Activated effector memory CD4-positive, alpha-beta T cell treated with anti-CD3 and anti-CD28 coated beads, Interleukin-2, amount 50 U/mL, for 16 hours (primary cell): ENCODE results near the gene RAB1B.
A peak's percentile ranks its signal among the peaks of the same experiment; 100 is the strongest.
"Not testable (repeated sequence)": the region's sequence is repeated elsewhere in the genome, so short reads cannot be mapped to it uniquely, and the experiment has no call there.

Experiments
- DNase-seq: peaks from one replicate; pipeline ENCODE4 v3.0.0-alpha.2; 2020

Gene RAB1B

DNA sequence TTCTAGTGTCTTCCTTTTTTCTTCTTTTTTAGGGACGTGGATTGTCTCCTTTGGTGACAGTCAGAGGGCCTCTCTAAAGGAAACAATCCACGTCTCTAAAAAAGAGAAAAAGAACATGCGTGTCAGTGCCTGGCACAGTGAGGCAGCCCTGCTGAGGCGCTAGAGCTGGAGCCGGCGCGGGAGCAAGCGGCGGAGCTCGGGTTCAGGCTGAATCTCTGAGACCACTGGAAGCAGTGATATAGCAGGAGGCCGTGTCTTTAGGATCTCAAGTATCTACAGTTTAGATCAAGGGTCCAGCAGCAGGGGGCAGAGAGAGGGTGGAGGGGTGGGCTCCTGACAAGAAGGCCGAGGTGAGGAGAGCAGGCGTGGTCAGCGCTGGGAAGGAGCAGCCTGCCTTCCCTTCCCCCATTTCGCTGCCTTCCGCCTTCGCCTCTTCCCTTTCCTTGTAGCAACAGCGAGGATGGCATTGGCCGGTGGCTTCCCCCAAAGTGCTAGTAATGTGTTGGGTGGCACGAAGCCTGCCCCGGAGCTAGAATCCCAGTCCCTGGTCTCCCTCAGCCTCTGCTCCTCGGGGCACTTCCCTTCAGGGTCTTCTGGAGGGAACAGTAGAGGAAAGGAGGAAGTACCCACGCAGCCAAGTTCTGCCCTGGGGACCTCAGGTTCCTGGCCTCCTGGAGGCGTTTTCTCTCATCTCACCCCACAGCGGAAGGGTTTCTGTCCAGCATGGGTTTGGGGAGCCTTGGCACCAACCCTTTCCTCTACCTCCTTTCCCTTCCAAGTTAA lies 28.2 kb upstream of the RAB1B start:
- DNase-seq = no peak

DNA sequence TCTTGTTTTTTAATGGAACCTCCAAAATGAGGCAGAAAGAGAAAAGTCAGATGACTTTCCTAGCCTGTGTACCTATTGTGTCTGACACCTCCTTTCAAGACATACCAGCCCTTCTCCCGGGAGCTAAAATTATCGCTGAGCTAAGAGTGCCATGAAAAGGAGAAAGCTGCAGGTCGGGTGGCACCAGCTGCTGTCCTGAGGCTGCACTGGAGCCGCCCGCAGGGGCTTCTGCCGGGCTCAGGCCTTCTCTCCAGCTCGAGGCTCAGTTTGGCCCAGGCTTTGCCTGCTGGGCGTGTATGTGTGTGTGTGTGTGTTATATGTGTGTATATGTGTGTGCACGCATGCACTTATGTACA lies 27.7 kb upstream of the RAB1B start:
- no peak for DNase-seq

DNA sequence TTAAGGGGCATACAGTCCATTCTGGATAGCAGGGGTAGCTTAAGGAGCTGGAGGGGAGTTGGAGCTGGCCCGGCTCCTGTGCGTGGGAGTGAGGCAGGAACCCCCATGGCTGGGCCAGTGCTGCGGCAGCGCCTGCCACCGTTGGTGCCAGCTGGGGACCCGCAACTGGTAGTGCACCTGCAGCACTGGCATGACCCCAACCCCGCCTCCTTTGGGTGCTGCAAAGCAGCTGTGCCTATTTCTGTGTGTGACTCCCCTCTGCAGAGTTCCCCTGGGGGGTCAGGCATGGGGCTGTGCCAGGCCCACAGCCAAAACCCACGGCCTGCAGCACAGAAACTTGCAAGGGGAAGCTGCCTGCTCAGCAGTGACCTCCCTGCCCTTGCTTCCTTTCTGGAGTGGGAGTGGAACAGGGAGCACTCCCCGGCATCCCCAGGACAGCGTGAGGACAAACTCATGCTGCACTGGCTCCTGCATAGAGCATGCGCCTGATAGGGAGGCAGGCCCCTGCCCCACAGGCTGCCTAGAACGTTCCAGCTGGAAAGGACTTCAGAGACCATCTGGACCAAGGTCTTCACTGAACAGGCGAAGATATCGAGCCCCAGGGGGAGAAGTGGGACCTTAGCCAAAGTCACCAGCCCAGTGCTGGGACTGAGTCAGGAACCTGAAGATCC lies 26.2 kb upstream of the RAB1B start:
- DNase-seq = no peak

DNA sequence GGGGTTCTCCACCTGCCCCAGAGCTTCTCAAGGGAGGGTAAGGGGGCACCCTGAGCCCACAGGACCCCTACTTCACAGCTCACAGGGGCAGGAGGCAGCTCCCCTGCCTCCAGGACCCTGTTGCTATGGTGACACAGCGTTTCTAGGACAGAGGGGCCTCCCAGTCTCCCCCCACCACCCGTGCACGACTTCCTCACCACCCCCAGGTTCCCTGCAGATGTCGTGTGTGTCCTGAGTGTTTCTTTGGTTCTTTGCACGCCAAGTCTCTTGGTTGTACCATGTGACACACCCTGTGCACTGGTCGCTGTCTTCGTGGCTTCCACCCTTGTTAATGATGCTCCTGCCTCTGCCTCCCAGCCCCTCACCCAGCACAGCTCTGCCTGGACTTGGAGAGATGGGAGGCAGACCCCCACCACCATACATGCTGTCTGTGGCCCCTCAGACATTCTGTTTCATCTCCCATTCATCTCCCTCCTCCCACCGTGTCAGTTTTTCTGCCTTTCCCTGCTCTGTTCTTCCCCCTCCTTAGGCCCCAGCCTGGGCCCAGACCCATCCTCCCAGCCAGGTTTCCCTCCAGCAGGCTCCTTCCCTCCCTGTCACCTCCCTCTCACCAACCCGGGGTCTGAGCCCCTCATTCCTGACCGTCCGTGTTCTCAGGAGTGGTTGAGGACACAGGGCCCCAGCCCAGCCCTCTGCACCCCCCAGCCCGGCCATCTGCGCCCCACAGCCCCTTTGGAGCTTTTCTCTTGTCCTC lies 24.5 kb upstream of the RAB1B start:
- no peak for DNase-seq

DNA sequence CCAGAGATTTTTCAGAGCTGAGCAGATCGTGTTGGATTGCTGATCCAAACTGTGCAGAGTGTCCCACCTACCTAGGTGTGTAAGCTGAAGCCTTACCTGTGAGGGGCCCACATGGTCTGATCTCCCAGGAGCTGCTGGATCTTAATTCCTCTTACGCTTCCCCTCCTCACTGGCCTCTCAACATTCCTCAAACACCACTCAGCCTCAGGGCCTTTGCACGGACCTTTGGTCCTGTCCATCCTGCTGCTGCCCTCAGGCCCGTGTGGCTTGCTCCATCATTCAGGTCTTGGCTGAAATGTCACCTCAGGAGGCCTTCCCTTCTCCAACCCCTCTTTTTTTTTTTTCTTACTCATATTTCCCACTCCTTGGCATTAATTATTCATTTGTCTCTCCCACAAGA lies 21.1 kb upstream of the RAB1B start:
- DNase-seq = no peak

DNA sequence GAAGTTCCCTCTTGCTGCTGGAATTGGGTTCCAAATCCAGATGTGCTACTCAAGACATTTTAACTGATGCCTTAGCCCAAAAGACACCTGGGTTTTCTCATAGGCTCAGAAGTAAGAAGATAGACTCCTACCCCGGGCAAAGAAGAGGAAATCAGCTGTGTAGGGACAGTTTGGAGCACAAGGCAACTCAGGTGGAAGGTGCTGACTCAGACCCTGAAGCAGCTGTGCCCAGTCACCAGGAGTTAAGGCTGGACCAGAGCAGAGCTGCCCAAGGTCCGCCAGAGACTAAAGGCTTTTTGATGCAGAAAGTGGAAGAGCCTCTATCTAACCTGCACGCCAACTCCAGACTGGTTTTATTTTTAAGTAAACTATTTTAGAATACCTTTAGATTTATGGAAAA lies 20.6 kb upstream of the RAB1B start:
- DNase-seq = no peak

DNA sequence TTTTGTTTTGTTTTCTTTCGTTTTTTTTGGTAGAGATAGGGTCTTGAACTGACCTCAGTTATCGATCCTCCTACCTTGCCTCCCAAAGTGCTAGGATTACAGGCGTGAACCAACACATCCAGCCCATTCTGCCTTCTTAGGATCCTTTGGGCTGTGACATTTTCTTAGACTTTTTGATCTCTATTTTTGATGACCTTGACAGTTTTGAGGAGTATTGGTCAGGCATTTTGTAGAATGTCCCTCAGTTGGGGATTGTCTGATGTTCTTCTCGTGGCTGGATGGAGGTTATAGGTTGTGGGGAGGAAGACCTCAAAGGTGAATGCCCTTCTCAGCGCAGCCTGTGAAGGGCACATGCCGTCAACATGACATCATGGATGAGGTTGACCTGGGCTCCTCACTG lies 19.5 kb upstream of the RAB1B start:
- DNase-seq = no peak

DNA sequence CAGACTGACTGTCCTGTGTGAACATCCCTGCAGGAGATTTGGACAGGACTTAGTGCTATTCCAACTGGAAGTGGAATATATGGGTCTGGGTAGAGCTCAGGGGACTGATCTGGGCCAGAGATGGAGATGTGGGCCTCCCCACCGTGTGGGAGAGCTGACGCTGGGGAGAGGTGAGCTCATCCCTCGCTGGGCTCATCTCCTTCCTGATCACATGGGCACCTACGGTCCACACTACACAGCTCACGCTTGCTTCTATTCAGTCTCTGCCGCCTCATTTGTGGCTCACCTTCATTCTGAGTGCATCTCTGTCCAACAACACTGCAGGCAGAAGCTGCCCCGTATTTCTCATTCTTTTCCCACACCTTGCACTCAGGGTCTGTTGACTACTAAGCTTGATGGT lies 16.6 kb upstream of the RAB1B start:
- DNase-seq = no peak

DNA sequence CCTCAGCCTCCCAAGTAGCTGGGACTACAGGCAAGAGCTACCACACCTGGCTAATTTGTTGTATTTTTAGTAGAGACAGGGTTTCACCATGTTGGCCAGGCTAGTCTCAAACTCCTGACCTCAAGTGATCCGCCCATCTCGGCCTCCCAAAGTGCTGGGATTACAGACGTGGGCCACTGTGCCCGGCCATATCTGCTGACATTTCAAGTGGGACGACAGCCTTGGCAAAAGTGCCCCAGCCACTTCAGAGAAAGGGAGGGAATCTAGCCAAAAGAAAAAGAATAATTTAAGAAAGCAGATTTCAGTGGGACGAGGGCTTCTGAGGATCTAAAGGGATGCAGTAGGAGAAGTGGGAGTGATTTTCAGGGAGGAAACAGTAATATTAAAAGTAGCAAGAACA lies 15.4 kb upstream of the RAB1B start:
- DNase-seq = not testable (repeated sequence)

DNA sequence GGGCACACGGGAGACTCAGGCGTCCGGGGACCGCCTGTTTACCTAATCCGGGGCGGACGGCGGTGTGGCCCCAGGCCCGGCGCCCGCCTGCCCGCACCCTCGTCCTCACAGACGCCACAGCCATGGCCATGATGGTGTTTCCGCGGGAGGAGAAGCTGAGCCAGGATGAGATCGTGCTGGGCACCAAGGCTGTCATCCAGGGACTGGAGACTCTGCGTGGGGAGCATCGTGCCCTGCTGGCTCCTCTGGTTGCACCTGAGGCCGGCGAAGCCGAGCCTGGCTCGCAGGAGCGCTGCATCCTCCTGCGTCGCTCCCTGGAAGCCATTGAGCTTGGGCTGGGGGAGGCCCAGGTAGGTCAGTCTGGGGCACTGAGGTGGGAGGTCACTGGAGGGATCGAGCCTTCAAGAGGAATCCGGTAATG lies 10.0 kb upstream of the RAB1B start:
- no peak for DNase-seq

DNA sequence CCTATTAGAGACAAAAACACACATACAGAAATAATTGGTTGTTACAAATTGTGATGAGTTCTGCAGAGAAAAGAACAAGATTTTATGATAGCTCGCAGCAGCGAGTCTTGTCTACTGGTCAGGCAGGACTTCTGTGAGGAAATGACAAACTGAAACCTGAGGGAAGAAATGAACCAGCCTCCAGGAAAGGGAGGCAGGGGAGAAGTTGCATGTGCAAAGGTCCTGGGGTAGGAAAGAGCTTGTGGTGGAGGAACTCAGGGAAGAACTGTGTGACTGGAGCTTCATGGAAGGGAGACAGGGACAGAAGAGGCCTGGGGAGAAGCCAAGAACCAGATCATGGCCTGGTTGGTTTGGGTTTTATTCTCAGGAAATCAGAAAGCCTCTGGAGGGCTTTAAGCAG lies 9.2 kb upstream of the RAB1B start:
- DNase-seq = no peak

DNA sequence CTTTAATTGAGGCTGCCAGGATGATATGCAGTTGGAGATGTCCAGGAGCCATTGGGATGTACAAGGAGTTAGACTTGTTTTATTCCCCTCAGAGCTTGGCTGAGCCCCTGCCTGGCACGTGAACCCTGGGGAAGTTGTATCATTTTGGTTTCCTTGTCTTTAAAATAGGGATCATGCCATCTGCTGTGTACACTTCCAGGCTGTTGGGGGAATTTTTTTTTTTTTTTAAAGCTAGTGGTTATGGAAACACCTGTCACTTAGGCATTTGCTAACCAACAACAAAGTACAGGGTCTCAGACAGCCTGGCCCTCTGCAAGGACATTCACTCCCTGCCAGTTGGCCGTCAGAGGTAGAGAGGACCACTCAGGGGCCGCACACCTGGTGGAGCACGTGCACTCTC lies 8.5 kb upstream of the RAB1B start:
- DNase-seq = no peak

DNA sequence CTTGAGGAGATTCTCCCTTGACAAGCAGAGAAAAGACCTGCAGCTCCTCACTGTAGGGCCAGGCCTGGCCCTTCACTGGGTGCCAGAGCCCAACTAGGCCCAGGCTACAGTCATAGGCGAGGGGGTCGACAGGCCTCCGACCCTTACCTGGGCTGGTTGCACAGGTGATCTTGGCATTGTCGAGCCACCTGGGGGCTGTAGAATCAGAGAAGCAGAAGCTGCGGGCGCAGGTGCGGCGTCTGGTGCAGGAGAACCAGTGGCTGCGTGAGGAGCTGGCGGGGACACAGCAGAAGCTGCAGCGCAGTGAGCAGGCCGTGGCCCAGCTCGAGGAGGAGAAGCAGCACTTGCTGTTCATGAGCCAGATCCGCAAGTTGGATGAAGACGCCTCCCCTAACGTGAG lies 6.9 kb upstream of the RAB1B start:
- no peak for DNase-seq

DNA sequence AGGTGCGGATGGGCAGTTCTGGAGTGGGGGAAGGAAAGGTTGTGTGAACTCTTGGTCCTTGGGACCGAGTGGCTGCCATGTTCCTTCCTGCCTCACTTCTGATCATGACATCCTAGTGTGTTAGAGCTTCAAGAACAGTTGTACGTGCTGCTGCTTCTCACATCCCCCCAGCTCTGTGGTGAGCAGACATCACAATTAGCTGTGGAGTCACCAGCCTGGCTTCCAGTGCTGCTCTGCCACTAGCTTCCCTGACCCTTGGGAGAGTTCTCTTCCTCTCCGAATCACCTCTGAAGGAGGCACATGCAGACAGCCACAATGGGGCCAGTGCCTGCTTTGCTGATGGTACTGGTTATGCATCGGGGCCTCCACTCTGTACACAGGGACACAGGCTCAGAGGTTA lies 6.2 kb upstream of the RAB1B start:
- DNase-seq = no peak

DNA sequence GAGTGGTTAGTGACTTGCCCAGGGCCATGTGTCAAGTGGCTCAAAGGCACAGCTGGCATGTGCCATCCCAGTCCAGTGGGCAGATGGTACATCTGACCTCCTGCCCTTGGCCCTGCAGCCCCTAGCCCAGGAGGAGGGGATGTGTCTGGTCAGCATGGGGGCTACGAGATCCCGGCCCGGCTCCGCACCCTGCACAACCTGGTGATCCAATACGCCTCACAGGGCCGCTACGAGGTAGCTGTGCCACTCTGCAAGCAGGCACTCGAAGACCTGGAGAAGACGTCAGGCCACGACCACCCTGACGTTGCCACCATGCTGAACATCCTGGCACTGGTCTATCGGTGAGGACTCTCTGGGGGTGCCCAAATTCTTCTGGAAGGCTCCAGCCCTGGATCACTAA lies 5.7 kb upstream of the RAB1B start:
- no peak for DNase-seq

DNA sequence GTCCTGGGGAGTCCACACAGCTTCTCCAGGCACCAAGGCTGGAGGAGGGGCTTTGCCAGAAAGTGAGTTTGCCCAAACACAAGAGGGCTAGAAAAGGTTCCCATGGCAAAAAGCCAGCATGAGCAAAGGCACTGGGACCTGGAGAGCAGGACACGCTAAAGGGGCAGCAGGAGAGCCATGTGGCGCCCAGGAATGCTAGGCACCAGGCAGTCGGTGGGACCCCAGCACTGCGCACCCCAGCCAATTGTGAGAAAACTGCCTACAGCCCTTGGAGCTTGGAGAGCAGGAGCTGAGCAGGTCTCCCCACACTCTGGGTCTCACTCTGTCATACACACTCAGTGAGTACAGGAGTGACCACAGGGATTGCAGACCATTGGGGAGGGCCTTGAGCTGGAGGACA lies 5.2 kb upstream of the RAB1B start:
- DNase-seq = no peak

DNA sequence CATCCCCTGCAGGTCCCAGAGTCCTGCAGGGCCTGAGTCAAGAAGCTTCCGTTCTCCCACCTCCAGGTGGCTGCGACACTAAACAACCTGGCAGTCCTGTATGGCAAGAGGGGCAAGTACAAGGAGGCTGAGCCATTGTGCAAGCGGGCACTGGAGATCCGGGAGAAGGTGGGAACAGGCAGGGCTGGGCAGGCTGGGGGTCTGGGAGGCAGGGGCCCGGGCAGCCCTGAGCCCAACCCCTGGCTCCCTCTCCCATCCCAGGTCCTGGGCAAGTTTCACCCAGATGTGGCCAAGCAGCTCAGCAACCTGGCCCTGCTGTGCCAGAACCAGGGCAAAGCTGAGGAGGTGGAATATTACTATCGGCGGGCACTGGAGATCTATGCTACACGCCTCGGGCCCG lies 4.7 kb upstream of the RAB1B start:
- no peak for DNase-seq

DNA sequence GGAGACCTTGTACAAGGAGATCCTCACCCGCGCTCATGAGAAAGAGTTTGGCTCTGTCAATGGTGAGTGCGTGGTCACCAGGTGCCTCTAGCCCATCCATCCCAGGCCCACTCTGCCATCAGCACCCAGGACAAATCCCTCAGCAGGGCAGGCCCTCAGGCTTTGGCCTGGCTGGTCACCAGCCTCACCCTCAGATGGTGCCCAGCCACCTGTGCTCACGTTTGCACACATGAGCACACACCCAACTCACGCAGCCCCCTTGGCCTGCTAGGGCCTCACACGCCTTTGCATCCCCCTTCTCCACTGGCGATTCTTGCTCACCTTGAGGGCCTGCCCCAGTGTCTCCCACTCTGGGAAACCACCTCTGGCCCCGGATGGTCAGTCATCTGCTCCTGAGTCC lies 4.1 kb upstream of the RAB1B start:
- DNase-seq = no peak

DNA sequence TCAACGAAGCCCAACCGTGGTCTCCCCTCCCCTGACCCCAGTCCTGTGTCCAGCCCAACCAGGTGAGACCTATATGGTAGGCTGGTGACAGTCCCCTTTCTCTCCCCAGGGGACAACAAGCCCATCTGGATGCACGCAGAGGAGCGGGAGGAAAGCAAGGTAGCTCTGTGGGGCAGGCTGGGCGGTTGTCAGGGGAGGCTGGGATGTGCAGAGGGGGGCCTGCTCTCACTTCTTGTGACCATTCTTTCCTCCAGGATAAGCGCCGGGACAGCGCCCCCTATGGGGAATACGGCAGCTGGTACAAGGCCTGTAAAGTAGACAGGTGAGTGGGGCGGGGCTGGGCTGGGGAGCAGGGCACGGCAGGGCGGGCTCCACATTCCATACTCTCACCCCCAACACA lies 3.5 kb upstream of the RAB1B start:
- DNase-seq = peak; percentile 78

DNA sequence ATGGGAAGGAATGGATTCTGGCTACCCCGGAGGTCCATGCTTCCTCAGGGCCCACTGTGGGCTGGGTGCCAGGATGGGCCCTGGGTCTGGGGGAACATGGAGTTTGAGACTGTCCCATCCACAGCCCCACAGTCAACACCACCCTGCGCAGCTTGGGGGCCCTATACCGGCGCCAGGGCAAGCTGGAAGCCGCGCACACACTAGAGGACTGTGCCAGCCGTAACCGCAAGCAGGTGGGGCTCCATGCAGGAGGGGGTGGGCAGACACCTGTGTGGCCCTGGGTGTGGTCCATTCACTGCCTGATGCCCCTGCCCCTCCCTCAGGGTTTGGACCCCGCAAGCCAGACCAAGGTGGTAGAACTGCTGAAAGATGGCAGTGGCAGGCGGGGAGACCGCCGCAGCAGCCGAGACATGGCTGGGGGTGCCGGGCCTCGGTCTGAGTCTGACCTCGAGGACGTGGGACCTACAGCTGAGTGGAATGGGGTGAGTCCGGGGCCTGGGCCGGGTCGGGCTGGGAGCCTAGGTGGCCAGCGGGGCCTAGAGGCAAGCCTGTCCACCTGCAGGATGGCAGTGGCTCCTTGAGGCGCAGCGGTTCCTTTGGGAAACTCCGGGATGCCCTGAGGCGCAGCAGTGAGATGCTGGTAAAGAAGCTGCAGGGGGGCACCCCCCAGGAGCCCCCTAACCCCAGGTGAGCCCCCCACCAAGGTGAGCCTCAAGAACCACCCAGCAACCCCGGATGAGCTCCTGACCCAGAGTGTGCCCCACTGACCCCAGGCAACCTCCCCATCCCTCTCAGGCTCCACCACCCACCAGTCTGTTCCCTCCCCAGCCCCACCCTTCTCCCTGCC lies 2.7 kb upstream of the RAB1B start:
- no peak for DNase-seq

DNA sequence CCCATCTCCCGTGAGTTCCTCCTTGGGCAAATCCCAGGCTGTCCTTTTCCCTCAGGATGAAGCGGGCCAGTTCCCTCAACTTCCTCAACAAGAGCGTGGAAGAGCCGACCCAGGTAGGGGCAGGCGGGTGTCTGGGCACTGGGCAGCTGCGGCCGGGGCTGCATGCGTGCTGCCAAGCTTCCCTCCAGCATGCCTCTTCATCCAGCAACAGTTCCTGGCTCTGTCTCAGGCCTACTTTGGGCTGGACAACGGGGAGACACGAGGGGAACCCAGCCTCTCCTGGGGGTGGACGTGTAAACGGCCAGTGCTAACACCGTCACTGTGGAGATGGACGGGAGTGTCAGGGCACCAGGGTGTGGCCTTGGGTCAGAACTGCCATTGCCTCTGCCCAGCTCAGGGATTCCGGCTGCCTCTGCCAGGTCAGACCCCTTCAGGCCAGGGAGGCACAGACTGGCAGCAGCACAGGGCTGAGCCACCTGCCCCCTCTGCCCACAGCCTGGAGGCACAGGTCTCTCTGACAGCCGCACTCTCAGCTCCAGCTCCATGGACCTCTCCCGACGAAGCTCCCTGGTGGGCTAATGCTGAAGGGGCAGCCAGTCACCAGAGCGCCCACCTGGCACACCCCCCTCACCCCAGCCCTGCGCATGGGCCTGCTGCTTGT lies 1.9 kb upstream of the RAB1B start:
- DNase-seq = no peak

DNA sequence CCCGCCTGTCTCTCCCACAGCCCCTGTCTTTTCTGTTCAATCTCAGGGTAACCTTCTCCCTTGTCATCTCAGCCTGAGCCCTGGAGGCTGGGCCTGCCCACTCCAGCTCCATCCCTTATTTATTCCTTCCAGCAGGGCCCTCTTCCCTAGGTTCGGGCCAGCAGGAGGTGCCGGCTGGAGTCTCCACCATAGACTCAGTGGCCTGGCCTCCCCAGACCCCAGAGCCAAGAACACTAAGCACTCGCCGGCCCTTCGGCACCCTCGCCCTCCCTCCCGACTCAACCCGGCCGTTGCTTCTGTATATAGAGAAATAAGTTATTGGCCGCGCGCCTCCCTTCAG lies 1.4 kb upstream of the RAB1B start:
- DNase-seq = no peak
